Panc1 (cell line): ENCODE data around the gene SLC25A33.

Experiments used
- CTCF ChIP-seq: fragments of 450-650 bp; IDR thresholded peaks from 2 replicates; pipeline ENCODE4 v1.5.1; 2017; ENCODE audit warnings: mild to moderate bottlenecking
- POLR2AphosphoS5 ChIP-seq: IDR thresholded peaks from 2 replicates; pipeline ENCODE4 v1.6.1; 2012; ENCODE audit warnings: mild to moderate bottlenecking, low read depth, low read length, moderate library complexity
- REST ChIP-seq, 2 experiments: IDR thresholded peaks; 2 replicates each; pipeline ENCODE4 v1.6.1; 2011 to 2012; ENCODE audit warnings: low read depth in 2 of 2, control low read depth in 1 of 2, low read length in 1 of 2, mild to moderate bottlenecking in 1 of 2, moderate library complexity in 1 of 2; ENCODE audit not compliant: insufficient read depth in 1 of 2
- SIN3A ChIP-seq: IDR thresholded peaks from 2 replicates; pipeline ENCODE4 v1.6.1; 2012; ENCODE audit warnings: low read depth, mild to moderate bottlenecking, low read length, moderate library complexity, borderline replicate concordance; ENCODE audit not compliant: insufficient read depth
- TCF7L2 ChIP-seq: IDR thresholded peaks from 2 replicates; pipeline ENCODE4 v1.6.1; 2011; ENCODE audit warnings: mild to moderate bottlenecking, low read depth, low read length, inconsistent platforms

GRCh38 chr1:9580942-9581341 lies 41.7 kb downstream of the SLC25A33 start:
- TF ChIP-seq CTCF (no peak), POLR2AphosphoS5 (no peak), TCF7L2 (no peak), SIN3A (no peak), REST (IDR thresholded peaks at IDR 0.05; ENCODE audit: insufficient read depth in 1 of 2, low read depth in 2 of 2, low read length in 1 of 2) (no peak)
